Endothelial cell of hepatic sinusoid (primary cell): Measurements from ENCODE around the gene SNRNP25.

Source experiments
- in situ Hi-C: cut with HindIII; loops from 2 replicates; pipeline ENCODE4 v1.10.0; 2017; ENCODE audit warnings: low sequenced_read_pairs

SNRNP25 gene

GRCh38 chr16:77273-77806 is 23.7 kb downstream of the SNRNP25 start:
- in situ Hi-C loops, result no loop called here

GRCh38 chr16:77807-78443 is 24.3 kb downstream of the SNRNP25 start, which contains the start of gene MPG:
TSS of gene MPG (plus strand) at chr16:78225. CDS start at chr16:78310, 85 bp downstream.
- in situ Hi-C loops, result no loop called here

- in situ Hi-C loops, result no loop called here
Observed at GRCh38 chr16:78444-79150, 25.0 kb downstream of the SNRNP25 start.

GRCh38 chr16:79151-80054 is 25.8 kb downstream of the SNRNP25 start:
- in situ Hi-C loops, result no loop called here

- in situ Hi-C loops, result no loop called here
Observed at GRCh38 chr16:83060-83603, 29.5 kb downstream of the SNRNP25 start.

- in situ Hi-C loops, result no loop called here
Observed at GRCh38 chr16:83781-84615, 30.4 kb downstream of the SNRNP25 start.

- in situ Hi-C loops, result no loop called here
Observed at GRCh38 chr16:84718-85406, 31.2 kb downstream of the SNRNP25 start.

- in situ Hi-C loops, result no loop called here
Observed at GRCh38 chr16:85407-85782, 31.8 kb downstream of the SNRNP25 start.

GRCh38 chr16:85865-86264 is 32.2 kb downstream of the SNRNP25 start:
- in situ Hi-C loops, result no loop called here

- in situ Hi-C loops, result no loop called here
Observed at GRCh38 chr16:86483-86952, 32.9 kb downstream of the SNRNP25 start.

GRCh38 chr16:88613-89012 is 35.0 kb downstream of the SNRNP25 start:
- in situ Hi-C loops, result no loop called here

GRCh38 chr16:89391-90302 is 36.0 kb downstream of the SNRNP25 start:
- in situ Hi-C loops, result no loop called here

GRCh38 chr16:91484-91883 is 37.9 kb downstream of the SNRNP25 start:
- in situ Hi-C loops, result no loop called here

GRCh38 chr16:92431-93339 is 39.1 kb downstream of the SNRNP25 start:
- in situ Hi-C loops, result no loop called here

- in situ Hi-C loops, result no loop called here
Observed at GRCh38 chr16:94918-95265, 41.3 kb downstream of the SNRNP25 start.

GRCh38 chr16:96935-97381 is 43.3 kb downstream of the SNRNP25 start:
- in situ Hi-C loops, result no loop called here

- in situ Hi-C loops, result no loop called here
Observed at GRCh38 chr16:97822-98221, 44.2 kb downstream of the SNRNP25 start.
